Karpas-422 (cell line): ENCODE results near the gene KRT33A. TPM values are rescaled to one million over a fixed set of nuclear protein-coding genes. Genes with fewer than 3 reads are reported as not detected.
"Not testable (repeated sequence)": the region's sequence is repeated elsewhere in the genome, so short reads cannot be mapped to it uniquely, and the experiment has no call there.

Experiments used
- DNase-seq: peaks from one replicate; pipeline ENCODE4 v3.0.0-alpha.2; 2015
- H2AFZ ChIP-seq: fragments of 200-600 bp; sonication (generic); 2 replicates; pipeline ENCODE4 v1.6.1; 2014; ENCODE audit warnings: antibody characterized with exemption, low read length, mixed read lengths
- H3K27ac ChIP-seq: fragments of 200-600 bp; sonication (generic); 2 replicates; pipeline ENCODE4 v1.5.1; 2014; ENCODE audit warnings: mild to moderate bottlenecking, low read length, moderate library complexity
- H3K27me3 ChIP-seq: fragments of 200-600 bp; sonication (generic); 2 replicates; pipeline ENCODE4 v1.6.1; 2014; ENCODE audit warnings: low read length, mixed read lengths
- H3K36me3 ChIP-seq: fragments of 200-600 bp; sonication (generic); 2 replicates; pipeline ENCODE4 v1.6.1; 2014; ENCODE audit warnings: low read length, mixed read lengths; ENCODE audit not compliant: insufficient read depth
- H3K4me1 ChIP-seq: fragments of 200-600 bp; sonication (generic); 2 replicates; pipeline ENCODE4 v1.6.1; 2014; ENCODE audit warnings: mild to moderate bottlenecking, low read length, mixed read lengths
- H3K4me2 ChIP-seq: fragments of 200-600 bp; sonication (generic); 2 replicates; pipeline ENCODE4 v1.6.1; 2014; ENCODE audit warnings: low read length, low read depth, mild to moderate bottlenecking; ENCODE audit not compliant: poor library complexity, severe bottlenecking
- H3K4me3 ChIP-seq: fragments of 200-600 bp; sonication (generic); 2 replicates; pipeline ENCODE4 v1.5.1; 2014; ENCODE audit warnings: mild to moderate bottlenecking, antibody characterized with exemption, low read length, mixed read lengths
- H3K79me2 ChIP-seq: fragments of 200-600 bp; sonication (generic); 2 replicates; pipeline ENCODE4 v1.6.1; 2014; ENCODE audit warnings: mild to moderate bottlenecking, low read length, mixed read lengths
- H3K9ac ChIP-seq: fragments of 200-600 bp; sonication (generic); 2 replicates; pipeline ENCODE4 v1.6.0; 2014; ENCODE audit warnings: low read length
- H3K9me2 ChIP-seq: fragments of 200-600 bp; sonication (generic), shearing (Covaris generic); replicated peaks from 2 replicates; pipeline ENCODE4 v1.6.0; 2014; ENCODE audit warnings: mild to moderate bottlenecking, low read length, moderate library complexity; ENCODE audit not compliant: insufficient read depth
- H3K9me3 ChIP-seq: fragments of 300-700, 200-600 bp; sonication (generic); 2 replicates; pipeline ENCODE4 v1.6.1; 2014; ENCODE audit warnings: low read length, mixed read lengths
- H4K20me1 ChIP-seq: fragments of 200-600 bp; sonication (generic); 2 replicates; pipeline ENCODE4 v1.6.1; 2014; ENCODE audit warnings: mild to moderate bottlenecking, antibody characterized with exemption, low read length, low read depth; ENCODE audit not compliant: insufficient read depth
- total RNA-seq: library from RNA; depleted of rRNA; stranded (reverse); fragments of >200 nt; shearing (Covaris generic); gene quantifications from 2 replicates; pipeline ENCODE4 v1.2.3, GENCODE V29; 2014; ENCODE audit warnings: low replicate concordance

KRT33A gene
- total RNA-seq, 1 experiment from 2014 or later, result not detected

GRCh38 chr17:41354536-41354935 lies 3.9 kb upstream of the KRT33A start:
- no peak for DNase-seq
- Histone ChIP-seq H2AFZ (no peak overlapping the region), H3K27ac (no peak overlapping the region), H3K4me2 (no peak overlapping the region), H3K4me1 (no peaks in the 10 kb centered on the region), H3K9me3 (no peaks in the 10 kb centered on the region), H3K9ac (no peak overlapping the region), H3K27me3 (no peaks in the 10 kb centered on the region; the same call in 1 of the 2 replicates), H3K79me2 (no peaks in the 10 kb centered on the region), H3K4me3 (no peak overlapping the region), H3K9me2 (no peaks in the 10 kb centered on the region), H3K36me3 (no peaks in the 10 kb centered on the region), H4K20me1 (no peaks in the 10 kb centered on the region)

DNA sequence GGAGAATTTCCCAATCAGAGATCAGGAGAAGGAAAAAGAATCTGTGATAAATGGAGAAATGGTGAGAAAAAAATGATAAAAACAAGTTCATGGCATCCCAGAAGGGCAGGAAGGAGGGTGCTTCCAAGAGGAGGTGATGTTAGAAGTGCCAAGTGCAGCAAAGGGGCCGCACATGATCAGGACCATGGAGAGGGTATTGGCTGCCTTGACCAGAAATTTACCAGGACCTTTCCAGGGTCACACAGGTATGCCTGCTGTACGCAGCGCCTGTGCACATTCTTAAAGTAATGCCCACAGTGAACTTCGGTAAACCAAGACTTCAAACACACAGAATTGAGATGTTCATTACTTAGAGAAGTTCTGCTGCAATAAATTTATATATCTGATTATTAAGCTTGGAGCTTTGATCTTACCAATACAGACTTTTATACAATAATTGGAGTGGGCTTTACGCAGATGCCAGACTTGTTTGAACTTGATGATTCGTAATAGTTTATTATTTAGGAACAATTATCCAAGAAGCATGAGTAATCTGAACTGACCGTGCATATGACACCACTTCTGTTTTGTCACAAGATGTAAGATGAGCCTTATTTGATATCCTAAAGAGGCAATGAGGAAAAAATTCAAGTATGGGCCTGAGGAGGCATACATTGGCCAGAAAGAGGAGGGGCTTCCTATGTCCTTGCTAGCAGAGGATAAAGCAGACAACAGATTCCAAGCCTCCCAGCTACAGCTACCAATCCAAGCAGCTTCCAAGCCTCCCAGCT lies 2.2 kb upstream of the KRT33A start:
- Histone ChIP-seq H3K79me2 (no peaks in the 10 kb centered on the region), H2AFZ (no peak overlapping the region), H3K4me2 (no peak overlapping the region), H3K27ac (no peak overlapping the region), H3K4me3 (no peak overlapping the region), H3K9me2 (no peaks in the 10 kb centered on the region), H3K9me3 (no peaks in the 10 kb centered on the region), H4K20me1 (no peaks in the 10 kb centered on the region), H3K4me1 (no peaks in the 10 kb centered on the region), H3K9ac (no peak overlapping the region), H3K36me3 (no peaks in the 10 kb centered on the region), H3K27me3 (no peaks in the 10 kb centered on the region; the same call in 1 of the 2 replicates)
- DNase-seq, result no peak

- no peak for DNase-seq
- Histone ChIP-seq H3K79me2 (no peaks in the 10 kb centered on the region), H4K20me1 (no peaks in the 10 kb centered on the region), H2AFZ (no peak overlapping the region), H3K27ac (no peak overlapping the region), H3K9me3 (no peaks in the 10 kb centered on the region), H3K4me1 (no peaks in the 10 kb centered on the region), H3K36me3 (no peaks in the 10 kb centered on the region), H3K4me2 (no peak overlapping the region), H3K4me3 (no peak overlapping the region), H3K27me3 (no peaks in the 10 kb centered on the region; the same call in 1 of the 2 replicates), H3K9ac (no peak overlapping the region), H3K9me2 (no peaks in the 10 kb centered on the region)
These were observed 549 bp upstream of the KRT33A start for GRCh38 chr17:41351177-41351576.

DNA sequence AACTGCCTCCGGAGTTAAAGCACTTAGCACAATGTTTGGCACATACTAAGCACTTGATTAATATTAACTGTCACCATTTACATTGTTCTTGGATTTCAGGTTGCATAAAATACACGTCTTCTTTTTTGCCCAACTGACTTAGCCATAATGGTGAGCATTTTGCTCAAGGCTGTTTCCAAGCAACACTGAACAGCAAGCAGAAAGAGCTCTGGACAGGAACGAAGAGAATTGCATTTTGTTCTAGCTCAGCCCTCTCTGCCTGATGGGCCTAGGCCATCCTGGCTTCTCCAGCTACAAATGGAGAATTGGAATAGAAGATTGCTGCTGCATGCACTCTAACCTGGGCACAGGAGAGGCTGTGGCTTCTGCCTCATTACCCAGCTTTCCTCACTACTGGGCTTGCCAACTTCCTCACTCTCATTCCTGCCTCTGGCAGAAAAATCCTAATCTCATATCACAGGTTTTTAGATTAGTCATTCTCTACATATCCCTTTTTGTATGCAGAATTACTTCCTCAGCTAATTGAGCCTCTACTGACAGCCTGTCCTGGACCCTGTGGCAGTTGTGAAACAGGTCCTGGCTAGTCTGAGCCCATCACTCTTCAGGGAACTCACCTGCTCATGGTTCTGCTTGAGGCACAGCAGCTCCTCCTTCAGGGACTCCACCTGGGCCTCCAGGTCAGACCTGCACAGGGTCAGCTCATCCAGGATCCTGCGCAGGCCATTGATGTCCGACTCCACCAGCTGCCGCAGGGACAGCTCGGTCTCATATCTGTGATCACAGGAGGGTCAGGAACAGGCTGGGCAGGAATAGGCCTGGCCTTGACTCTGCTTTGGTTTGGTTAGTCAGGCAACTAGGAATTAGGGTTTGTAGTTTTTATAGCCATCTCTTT lies 2.5 kb downstream of the KRT33A start:
- H3K9me2 ChIP-seq, result no peaks in the 10 kb centered on the region
- H3K79me2 ChIP-seq, result no peaks in the 10 kb centered on the region
- no peaks in the 10 kb centered on the region for H3K27me3 ChIP-seq
- H3K9ac ChIP-seq, result no peak overlapping the region
- no peak overlapping the region for H3K4me3 ChIP-seq
- no peak overlapping the region for H3K27ac ChIP-seq
- H3K4me1 ChIP-seq, result no peaks in the 10 kb centered on the region
- no peak overlapping the region for H2AFZ ChIP-seq
- no peaks in the 10 kb centered on the region for H3K9me3 ChIP-seq
- H4K20me1 ChIP-seq, result no peaks in the 10 kb centered on the region
- no peak overlapping the region for H3K4me2 ChIP-seq
- H3K36me3 ChIP-seq, result no peaks in the 10 kb centered on the region
- DNase-seq, result no peak

- not testable (repeated sequence) for H3K9me3 ChIP-seq, H3K9ac ChIP-seq, DNase-seq, H4K20me1 ChIP-seq, H3K79me2 ChIP-seq, H3K36me3 ChIP-seq, H2AFZ ChIP-seq, H3K27me3 ChIP-seq, H3K4me1 ChIP-seq, H3K27ac ChIP-seq, H3K4me2 ChIP-seq, H3K4me3 ChIP-seq, H3K9me2 ChIP-seq
These were observed 4.2 kb downstream of the KRT33A start for GRCh38 chr17:41346421-41346820.

DNA sequence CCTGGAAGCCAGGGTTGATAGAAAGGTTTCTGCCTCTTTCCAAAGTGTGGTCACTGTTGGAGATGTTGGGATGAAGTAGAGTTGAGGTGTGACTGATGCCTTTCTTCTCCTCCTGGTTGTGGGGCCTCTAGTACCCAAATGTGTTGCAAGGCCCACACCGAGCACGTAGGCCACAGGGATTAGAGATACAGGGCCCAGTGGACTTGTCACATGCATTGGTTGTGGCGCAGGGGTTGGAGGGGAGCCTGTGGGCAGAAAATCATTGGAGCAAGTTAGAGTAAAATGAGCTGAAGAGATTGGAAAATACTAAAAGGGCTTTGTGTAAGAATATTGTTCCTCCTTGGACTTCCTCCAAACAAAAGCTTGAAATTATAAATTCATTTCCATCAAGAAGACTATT lies 4.6 kb downstream of the KRT33A start:
- no peaks in the 10 kb centered on the region for H3K27me3 ChIP-seq
- no peaks in the 10 kb centered on the region for H3K9me2 ChIP-seq
- H3K27ac ChIP-seq, result no peak overlapping the region
- H3K4me2 ChIP-seq, result no peak overlapping the region
- H3K9me3 ChIP-seq, result peaks cover 4% of the 10 kb centered on the region; the same call in 1 of the 2 replicates
- no peaks in the 10 kb centered on the region for H3K79me2 ChIP-seq
- DNase-seq, result no peak
- H3K9ac ChIP-seq, result no peak overlapping the region
- H3K4me1 ChIP-seq, result no peaks in the 10 kb centered on the region
- no peaks in the 10 kb centered on the region for H3K36me3 ChIP-seq
- no peaks in the 10 kb centered on the region for H4K20me1 ChIP-seq
- H3K4me3 ChIP-seq, result no peak overlapping the region
- no peak overlapping the region for H2AFZ ChIP-seq

GRCh38 chr17:41343029-41343428 lies 7.6 kb downstream of the KRT33A start:
- no peaks in the 10 kb centered on the region for H3K9me2 ChIP-seq
- H3K4me3 ChIP-seq, result no peak overlapping the region
- H3K27me3 ChIP-seq, result no peaks in the 10 kb centered on the region
- no peak overlapping the region for H2AFZ ChIP-seq
- no peaks in the 10 kb centered on the region for H3K36me3 ChIP-seq
- no peak overlapping the region for H3K27ac ChIP-seq
- H3K79me2 ChIP-seq, result no peaks in the 10 kb centered on the region
- no peak overlapping the region for H3K4me2 ChIP-seq
- no peak for DNase-seq
- H3K9ac ChIP-seq, result no peak overlapping the region
- H4K20me1 ChIP-seq, result no peaks in the 10 kb centered on the region
- peaks cover 4% of the 10 kb centered on the region; the same call in 1 of the 2 replicates for H3K9me3 ChIP-seq
- H3K4me1 ChIP-seq, result no peaks in the 10 kb centered on the region
